Measurements from ENCODE around the gene RNF213.
"Not testable (repeated sequence)": the region's sequence is repeated elsewhere in the genome, so short reads cannot be mapped to it uniquely, and the experiment has no call there.

Gene RNF213

DNA sequence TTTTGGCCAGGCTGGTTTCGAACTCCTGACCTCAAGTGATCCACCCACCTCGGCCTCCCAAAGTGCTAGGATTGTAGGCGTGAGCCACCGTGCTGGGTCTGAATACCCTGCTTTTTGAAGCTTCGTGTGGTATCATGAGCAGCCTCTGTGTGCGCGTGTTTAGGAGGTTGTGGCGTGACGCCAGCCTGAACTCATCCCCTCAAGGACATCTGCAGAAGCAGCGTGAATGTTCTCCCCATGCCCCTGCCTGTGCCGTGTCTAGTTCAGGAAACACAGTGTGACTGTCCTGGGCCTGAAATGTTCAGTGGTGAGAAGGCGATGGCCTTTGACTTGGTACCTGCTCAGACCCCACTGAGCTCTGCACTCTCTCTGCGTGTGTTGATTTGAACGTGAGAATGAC, 35.6 kb downstream of the RNF213 start:
- no peak for DNase-seq

DNA sequence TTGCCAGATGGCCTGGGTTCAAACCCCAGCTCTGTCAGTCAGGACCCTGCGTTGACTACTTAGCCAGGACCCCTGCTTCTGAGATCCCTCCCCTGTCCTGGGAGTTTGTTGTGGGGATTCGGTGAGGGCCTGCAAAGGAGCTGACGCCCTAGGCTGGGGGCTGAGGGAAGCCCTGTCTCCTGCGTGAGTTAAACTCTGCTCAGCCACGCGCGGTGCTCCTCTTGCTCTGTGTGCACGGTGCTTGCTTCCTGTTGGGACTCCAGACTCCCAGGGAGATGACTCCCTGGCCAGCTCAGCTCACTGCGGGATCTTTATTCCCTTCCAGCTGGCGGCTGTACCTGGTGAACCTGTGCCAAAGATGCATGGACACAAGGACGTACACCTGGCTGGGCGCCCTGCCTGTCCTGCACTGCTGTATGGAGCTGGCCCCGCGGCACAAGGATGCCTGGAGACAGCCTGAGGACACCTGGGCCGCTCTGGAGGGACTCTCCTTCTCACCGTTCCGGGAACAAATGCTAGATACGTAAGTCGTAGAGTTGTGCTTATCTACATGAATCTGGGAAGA, 37.4 kb downstream of the RNF213 start:
- no peak for DNase-seq

DNA sequence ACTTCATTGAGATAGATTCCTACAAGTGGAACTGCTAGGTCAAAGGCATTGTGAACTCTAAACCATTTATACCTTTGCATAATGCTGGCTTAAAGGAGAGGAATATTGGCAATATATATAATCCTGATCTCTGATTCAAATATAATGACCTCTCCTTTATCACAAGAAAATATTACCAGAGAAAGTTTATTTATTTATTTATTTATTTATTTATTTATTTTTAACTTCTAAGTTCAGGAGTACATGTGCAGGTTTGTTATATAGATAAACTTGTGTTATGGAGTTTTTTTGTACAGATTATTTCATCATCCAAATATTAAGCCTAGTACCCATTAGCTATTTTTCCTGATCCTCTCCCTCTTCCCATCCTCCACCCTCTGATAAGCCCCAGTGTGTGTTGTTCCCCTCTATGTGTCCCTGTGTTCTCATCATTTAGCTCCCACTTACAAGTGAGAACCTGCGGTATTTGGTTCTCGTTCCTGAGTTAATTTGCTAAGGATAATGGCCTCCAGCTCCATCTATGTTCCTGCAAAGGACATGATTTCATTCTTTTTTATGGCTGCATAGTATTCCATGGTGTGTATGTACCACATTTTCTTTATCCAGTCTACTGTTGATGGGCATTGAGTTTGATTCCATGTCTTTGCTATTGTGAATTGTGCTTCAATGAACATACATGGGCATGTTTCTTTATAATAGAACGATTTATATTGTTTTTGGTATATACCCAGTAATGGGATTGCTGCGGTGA, 38.9 kb downstream of the RNF213 start:
- not testable (repeated sequence) for DNase-seq

DNA sequence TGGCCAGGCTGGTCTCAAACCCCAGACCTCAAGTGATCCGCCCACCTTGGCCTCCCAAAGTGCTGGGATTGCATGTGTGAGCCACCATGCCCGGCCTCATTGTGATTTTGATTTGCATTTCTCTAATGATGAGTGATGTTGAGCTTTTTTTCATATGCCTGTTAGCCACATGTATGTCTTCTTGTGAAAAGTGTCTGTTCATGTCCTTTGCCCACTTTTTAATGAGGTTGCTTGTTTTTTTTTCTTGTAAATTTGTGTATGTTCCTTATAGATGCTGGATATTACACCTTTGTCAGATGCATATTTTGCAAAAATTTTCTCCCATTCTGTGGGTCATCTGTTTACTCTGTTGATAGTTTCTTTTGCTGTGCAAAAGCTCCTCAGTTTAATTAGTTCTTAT, 40.1 kb downstream of the RNF213 start:
- DNase-seq: not testable (repeated sequence)

- DNase-seq: no peak
Measured at GRCh38 chr17:80303824-80304223, 43.2 kb downstream of the RNF213 start.

- DNase-seq: no peak
Measured at GRCh38 chr17:80307994-80308691, 47.5 kb downstream of the RNF213 start.

- DNase-seq: no peak
Measured at GRCh38 chr17:80308692-80309517, 48.3 kb downstream of the RNF213 start.

GRCh38 chr17:80311216-80311827, 50.7 kb downstream of the RNF213 start:
- no peak for DNase-seq

DNA sequence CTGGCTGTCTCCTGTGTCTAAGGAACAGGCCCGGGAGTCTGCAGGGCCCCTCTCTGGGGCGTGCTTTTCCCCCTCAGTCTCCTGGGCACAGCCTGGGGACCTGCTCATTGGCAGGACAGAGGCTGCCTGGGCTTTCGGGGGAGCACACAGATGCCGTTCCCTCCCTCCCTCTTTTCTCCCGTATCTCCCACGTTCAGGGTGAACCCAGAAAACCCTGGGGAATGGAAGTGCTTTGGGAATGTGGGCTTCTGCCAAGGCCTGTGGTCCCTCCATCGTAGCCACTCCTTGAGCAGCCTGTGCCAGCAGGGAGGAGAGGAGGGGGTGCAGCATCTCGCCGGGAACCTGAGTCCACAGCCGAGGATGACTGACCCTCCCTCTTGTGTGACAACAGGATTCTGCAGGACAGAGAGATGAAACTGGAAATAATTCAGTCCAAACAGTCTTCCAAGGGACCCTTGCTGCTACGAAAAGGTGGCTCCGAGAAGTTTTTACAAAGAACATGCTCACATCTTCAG, 52.0 kb downstream of the RNF213 start:
- DNase-seq: no peak

- no peak for DNase-seq
Measured at GRCh38 chr17:80313160-80313829, 52.6 kb downstream of the RNF213 start.

- not testable (repeated sequence) for DNase-seq
Measured at GRCh38 chr17:80313946-80314345, 53.3 kb downstream of the RNF213 start.

GRCh38 chr17:80315517-80316182, 55.0 kb downstream of the RNF213 start:
- no peak for DNase-seq

DNA sequence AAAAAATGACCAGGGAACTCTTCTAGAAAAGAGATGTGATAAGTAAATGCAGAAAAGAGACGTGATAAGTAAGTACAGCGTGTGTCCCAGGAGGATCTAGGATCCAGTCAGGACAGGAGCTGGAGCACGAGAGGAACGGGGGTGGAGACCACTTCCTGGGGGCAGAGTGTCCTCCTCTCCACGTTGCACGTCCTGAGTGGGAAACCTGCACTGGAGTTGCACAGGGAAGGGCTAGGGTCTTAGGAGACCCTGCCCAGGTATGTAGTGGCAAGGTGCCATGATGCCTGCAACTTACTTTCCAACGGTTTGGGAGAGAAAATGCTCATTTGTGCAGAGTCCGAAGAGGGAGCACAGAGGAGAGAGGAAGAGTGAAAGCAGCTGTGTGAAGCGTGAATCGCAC, 55.8 kb downstream of the RNF213 start:
- no peak for DNase-seq

- DNase-seq: no peak
Measured at GRCh38 chr17:80316927-80317705, 56.5 kb downstream of the RNF213 start.

DNA sequence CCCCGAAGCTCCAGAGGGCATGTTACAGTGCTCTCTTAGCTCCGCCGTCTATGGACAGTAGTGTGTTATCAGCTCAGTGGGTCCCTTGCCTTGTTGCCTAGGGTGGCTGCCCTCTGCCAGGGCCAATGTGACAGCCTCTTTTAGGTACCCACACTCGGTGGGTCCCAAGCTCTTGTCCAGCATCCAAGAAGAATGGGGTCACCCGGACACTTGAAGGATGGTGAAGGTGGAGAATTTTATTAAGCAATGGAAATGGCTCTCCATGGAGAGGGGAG, 57.0 kb downstream of the RNF213 start:
- no peak for DNase-seq

DNA sequence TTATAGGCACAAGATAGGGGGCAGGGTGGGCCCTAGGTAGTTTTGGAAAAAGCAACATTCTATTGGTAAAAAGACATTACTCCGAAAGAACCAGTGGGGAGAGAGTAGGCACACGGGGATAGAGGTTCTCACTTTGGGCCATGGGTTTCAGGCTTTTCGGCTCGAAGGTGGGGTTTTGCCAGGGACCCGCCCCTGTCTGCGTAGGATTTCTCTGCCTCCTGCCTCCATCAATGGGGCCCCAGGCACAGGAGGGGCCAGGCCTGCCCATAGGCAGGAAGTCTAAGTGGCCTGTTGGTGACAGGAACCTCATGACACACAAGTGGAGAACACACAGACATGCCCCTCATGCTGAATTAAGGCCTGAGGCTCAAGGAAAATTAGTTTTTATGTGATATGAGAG, 57.5 kb downstream of the RNF213 start:
- no peak for DNase-seq

- no peak for DNase-seq
Measured at GRCh38 chr17:80319262-80319998, 58.8 kb downstream of the RNF213 start.

DNA sequence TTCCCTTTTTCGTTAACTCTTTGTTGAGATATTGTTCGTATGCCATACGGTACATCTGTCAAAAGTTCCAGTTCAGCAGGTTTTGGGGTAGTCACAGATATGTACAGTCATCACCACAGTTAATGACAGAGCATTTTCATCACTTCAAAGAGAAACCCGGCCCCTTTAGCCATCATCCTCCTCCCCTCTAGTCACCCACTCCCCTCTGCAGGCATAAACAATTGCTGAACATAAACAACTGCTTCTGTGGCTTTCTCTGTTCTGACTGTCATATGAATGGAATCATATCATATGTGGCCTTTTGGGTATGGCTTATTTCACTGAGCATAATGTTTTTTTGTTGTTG, 59.3 kb downstream of the RNF213 start:
- no peak for DNase-seq

DNA sequence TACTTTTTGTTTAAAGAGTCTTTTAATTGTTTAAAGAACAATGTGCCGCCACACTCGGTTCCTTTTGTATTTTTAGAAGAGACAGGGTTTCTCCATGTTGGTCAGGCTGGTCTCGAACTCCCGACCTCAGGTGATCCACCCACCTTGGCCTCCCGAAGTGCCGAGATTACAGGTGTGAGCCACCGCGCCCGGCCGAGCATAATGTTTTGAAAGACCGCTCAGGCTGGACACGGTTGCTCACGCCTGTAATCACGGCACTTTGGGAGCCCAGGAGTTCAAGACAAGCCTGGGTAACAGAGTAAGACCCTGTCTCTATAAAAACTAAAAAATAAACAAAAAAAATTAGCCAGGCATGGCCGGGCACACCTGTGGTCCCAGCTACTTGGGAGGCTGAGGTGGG, 59.8 kb downstream of the RNF213 start:
- DNase-seq: no peak

DNA sequence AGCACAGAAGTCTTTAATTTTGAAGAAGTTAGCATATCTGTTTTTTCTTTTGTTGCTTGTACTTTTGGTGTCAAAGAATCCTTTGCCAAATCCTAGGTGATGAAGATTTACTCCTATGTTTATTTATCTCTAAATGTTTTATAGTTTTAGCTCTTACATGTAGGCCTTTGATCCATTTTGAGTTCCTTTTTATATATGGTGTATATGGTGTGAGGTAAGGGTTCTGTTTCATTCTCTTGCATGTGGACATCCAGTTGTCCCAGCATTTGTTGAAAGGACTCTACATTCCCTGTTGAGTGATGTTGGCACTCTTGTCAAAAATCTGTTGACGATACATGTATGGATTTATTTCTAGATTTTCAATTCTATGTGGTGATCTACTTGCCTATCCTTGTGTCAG, 62.2 kb downstream of the RNF213 start:
- no peak for DNase-seq

All from DMS79 treated with DMSO at 0.1 percent for 48 hours (cell line).